IPS DF 4.7 (cell line): Measurements from ENCODE around the gene SLC31A2.
A peak's percentile ranks its signal among the peaks of the same experiment; 100 is the strongest.
"Not testable (repeated sequence)": the region's sequence is repeated elsewhere in the genome, so short reads cannot be mapped to it uniquely, and the experiment has no call there.

Experiments used
- DNase-seq: peaks from one replicate; pipeline ENCODE4 v3.0.0-alpha.2; 2013; ENCODE audit warnings: low spot score; ENCODE audit errors: extremely low read depth

SLC31A2 gene, protein sequence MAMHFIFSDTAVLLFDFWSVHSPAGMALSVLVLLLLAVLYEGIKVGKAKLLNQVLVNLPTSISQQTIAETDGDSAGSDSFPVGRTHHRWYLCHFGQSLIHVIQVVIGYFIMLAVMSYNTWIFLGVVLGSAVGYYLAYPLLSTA

DNA sequence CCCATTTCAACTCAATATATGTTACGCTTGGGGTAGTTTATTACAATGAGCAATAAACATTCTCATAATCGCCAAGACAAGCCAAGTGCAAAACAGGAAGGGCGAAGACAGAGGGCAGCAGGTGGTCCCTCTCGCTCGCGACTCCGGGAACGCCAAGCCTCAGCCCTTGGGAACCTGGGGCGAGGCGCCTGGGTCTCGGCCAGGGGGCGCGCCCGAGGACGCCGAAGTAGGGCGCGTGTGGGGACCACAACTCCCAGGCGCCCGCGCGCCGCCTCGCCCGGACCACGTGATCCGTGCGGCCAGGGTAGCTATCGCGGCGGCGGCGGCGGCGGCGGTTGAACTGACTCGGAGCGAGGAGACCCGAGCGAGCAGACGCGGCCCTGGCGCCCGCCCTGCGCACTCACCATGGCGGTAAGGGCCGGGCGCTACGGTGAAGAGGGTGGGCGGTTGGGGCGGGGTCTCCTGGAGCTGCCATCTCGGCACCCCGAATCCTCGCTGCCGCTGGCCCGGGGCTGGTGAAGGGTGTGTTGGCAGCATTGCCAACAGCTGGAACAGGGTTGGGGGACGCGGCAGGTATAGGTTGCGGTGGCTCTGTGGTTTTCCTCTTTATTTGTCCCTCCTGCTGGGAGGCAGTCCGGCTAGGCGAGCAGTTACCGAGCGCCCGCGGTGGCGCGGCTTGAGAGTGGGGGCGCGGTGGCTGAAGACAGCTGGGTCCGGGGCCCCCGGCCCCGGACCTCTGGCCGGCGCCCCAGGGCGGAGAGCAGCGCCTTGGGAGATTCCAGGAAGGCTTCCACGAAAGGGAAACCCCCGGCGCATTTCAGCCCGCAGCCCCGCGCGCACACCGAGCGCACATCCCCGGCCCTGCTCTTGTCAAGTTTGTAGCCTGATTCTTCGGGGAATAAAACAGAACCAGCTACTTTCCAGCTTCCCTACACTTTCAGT, at the start of gene SLC31A2:
Gene SLC31A2, plus strand, starts transcription at position 338 of the 942 bp plus-strand sequence. Its CDS starts 68 bp downstream, at position 406.
- DNase-seq, result peak; percentile 14

DNA sequence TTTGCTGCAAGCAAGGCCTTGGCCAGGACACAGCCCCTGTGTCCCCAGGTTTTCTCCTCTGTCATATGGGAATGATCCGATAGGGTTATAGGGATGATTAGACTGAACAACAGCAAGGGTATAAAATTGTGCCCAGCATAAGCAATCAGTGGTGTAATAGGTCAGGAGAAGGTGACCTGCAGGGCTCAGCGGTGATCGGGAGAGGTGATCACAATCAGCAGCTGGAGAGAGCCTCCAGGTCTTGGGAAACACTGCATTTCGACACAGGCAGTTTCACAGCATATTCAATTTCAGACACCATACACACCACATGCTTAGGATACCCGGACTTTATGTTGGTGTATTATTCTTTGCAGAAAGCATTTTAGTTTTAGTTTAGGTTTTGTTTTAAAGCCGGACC, 45.5 kb upstream of the SLC31A2 start:
- not testable (repeated sequence) for DNase-seq

- DNase-seq, result not testable (repeated sequence)
Observed at GRCh38 chr9:113111065-113111951, 39.5 kb upstream of the SLC31A2 start.

GRCh38 chr9:113112706-113113510, 37.9 kb upstream of the SLC31A2 start:
- DNase-seq, result not testable (repeated sequence)

- not testable (repeated sequence) for DNase-seq
Observed at GRCh38 chr9:113118829-113119228, 32.0 kb upstream of the SLC31A2 start.

DNA sequence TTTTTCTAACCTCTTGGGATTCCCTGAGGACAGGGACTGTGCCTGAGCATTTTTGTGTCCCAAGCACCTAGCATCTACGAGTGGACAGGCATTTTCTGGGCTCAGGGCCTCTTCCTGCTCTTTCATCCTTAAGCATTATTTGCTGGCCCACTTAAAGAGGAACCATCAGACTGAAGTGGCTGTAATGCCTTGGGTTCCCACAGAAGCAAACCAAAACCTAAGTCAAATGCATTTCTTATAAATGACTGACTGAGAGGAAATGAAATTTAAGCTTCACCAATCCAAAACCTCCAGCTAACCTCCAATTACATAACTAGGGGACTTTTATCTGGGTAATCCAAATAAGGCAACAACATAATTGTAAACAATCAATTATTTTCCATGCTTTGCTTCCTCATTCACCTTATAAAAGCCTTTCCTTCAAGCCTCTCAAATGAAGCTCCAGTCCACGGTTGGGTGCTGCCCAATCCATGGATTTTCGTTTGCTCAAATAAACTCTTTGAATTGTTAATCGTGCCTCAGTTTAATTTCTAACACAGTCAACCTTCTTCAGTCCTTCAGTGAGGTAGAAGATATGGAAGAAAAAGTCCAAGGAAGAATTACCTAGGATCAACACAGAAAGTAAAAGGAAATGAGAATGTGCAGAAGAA, 25.3 kb upstream of the SLC31A2 start:
- no peak for DNase-seq

DNA sequence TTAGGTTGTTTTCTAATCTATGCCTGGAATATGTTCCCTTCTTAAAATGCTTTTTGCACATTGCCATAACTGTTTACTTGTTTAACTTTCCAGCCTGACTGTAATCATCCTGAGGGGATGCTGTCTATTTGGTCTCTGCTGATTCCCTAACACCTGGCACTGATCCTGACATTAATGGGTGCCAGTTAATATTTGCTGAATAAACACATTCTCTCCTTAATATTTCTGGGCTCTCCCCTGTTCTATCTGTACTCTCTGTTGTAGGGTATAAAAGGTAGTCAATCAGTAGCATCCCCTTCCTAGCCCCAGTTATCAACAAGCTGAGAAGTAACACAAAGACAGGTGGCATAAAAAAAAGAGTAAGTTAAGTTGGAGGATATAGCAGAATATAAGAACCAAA, 21.3 kb upstream of the SLC31A2 start:
- no peak for DNase-seq

DNA sequence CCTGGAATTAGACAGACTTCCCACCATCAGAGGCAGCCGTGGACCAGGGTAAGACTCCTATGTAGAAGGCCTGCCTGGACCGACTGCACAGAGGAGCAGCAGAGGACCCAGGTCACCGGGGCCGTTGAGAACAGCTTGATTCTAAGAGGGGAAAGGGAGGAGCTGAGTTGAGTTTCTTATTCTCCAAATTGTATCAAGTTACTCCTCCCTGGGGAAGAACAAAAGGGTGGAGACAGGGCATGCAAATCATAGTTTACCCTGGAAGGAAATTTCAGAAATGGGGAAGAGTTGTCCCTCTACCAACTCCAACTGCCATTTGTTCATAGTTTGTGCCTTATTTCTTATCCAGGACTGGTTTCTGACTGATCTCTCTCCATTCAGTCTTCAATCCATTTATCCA, 20.9 kb upstream of the SLC31A2 start:
- no peak for DNase-seq

DNA sequence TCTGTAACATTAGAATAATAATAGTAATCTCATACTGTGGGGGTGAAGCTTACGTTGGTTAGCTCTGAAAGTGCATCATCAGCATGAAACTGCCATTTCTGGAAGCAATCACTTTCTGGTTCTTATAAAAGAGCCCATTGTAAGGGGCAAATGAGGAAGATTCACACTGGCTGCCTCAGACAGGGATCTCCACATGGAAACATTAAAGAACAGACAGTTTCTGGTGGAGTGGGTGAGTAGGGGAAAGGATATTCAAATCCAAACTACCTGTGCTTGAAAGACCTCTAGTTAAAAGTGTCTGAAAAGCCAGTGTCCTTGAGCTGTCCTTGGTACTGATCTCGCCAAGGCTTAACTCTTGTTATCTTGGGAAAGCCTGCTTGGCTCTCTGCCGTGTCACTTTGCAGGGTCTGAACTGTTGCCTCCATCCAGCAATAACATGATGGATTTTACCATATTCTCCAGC, 19.1 kb upstream of the SLC31A2 start:
- DNase-seq, result peak; percentile 25

DNA sequence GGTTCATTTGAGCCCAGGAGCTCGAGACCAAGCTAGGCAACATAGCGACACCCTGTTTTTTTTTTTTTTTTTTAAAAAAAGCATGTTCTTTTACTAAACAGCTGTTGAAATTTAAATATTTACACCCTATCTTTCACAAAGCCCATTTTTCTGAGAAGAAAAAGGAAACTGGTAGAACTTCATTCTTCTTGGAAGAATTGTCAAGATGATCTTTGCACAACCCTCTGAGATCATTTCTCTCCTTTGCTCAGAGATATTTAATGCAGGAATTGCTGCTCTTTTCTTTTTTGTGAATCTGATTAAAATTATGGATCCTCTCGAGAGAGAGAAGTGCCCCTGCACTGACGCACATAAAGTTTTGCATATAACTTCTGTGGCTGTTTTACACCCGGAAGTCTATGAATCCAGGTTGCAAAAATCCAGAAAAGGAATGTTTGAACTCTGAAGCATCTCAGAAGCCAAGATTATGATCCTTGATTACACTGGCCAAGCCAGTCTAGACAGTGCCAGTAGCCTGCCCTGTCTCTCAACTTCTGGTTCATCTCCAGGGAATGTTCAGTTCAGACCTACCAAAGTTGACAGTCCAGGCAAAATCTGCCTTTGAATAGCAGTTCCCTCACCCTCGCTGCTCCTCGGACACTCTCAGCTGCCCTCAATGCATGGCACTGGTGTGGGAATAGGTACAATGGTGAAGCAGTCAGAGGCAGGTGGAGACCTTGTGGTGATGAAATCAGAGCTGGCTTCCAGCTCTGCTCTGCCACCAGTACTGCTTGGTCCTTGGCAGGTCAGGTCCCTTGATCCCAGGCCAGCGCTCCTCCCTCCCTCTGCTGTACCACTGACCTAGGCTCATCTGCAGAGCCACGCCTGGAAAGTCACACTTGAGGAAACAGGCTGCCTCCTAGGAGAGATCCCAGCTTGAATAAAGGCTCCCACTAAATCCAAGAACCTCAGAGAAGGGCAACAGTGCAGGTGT, 13.3 kb upstream of the SLC31A2 start:
- no peak for DNase-seq

- DNase-seq, result no peak
Observed at GRCh38 chr9:113138760-113139159, 12.0 kb upstream of the SLC31A2 start.

- DNase-seq, result no peak
Observed at GRCh38 chr9:113139225-113139829, 11.5 kb upstream of the SLC31A2 start.

GRCh38 chr9:113139953-113140352, 10.9 kb upstream of the SLC31A2 start:
- DNase-seq, result no peak

DNA sequence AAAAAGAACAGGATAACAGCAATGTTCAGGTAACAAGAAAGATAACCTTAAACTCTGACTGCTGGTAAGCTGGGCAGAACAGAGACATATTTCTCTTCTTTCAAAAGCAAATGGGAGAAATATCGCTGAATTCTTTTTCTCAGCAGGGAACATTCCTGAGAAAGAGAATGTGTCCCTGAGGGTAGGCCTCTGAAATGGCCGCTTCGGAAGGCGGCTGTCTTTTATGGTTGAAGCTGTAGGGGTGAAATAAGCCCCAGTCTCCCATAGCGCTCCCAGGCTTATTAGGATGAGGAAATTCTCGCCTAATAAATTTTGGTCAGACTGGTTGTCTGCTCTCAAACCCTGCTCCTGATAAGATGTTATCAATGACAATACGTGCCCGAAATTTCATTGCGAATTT, 9.9 kb upstream of the SLC31A2 start:
- not testable (repeated sequence) for DNase-seq

GRCh38 chr9:113143432-113144227, 7.2 kb upstream of the SLC31A2 start:
- DNase-seq, result no peak

DNA sequence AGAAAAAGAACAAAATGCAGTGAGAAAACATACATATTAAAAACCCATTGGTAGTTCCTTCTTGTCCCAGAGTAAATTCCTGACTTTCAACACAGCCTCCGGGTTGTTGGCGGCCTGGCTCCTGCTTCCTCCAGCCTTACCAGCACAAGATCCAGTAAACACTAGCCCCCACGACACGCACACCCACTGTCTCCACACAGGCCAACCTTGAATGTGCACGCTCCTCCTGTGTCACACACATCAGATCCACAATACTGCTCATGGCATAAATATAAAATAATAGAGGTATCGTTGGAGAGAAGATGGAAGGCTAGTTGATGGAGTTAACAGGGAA, 2.5 kb upstream of the SLC31A2 start:
- no peak for DNase-seq

GRCh38 chr9:113148781-113149510, 1.9 kb upstream of the SLC31A2 start:
- DNase-seq, result no peak
